IMR-90 (cell line): ENCODE results near the gene LARP4B. TPM values are rescaled to one million over a fixed set of nuclear protein-coding genes. Genes with fewer than 3 reads are reported as not detected.

Source experiments
- ATAC-seq: fragments of 200-7000 bp; cut with Tn5 transposase; 2 replicates; pipeline ENCODE4 v1.9.1; 2020; ENCODE audit warnings: low read depth, mild to moderate bottlenecking, moderate library complexity
- BruUV-seq: library from RNA; stranded (reverse); fragments of 400-500 nt; replicated peaks from 2 replicates; lab custom pipeline; 2021; lab: Mats Ljungman, UMichigan
- CTCF ChIA-PET: fragments of 300-600 bp; formaldehyde crosslinking; extraction: SDS; loops from one replicate; lab custom pipeline; 2021; ENCODE audit warnings: antibody characterized with exemption; lab: Yijun Ruan, JAX
- POLR2A ChIA-PET: fragments of 300-600 bp; sonication (Branson Sonifier 250); formaldehyde crosslinking; loops from one replicate; lab custom pipeline; 2022; ENCODE audit warnings: antibody characterized with exemption; ENCODE audit not compliant: unreplicated experiment; lab: Charles Lee
- DNase-seq: peaks from one replicate; pipeline ENCODE4 v3.0.0; 2013
- H2AFZ ChIP-seq: replicated peaks from 2 replicates; pipeline ENCODE3; 2013; ENCODE audit warnings: low read length, mild to moderate bottlenecking; ENCODE audit not compliant: poor library complexity
- H2AK5ac ChIP-seq: 2 replicates; pipeline ENCODE4 v1.6.1; 2013; ENCODE audit warnings: low read depth, low read length, inconsistent platforms
- H2AK9ac ChIP-seq: replicated peaks from 2 replicates; pipeline ENCODE3; 2013; ENCODE audit warnings: mild to moderate bottlenecking, low read depth, low read length, moderate library complexity; ENCODE audit not compliant: poor library complexity
- H2BK120ac ChIP-seq: 2 replicates; pipeline ENCODE4 v1.6.1; 2013; ENCODE audit warnings: low read depth, low read length, inconsistent platforms
- H2BK15ac ChIP-seq: 3 replicates; pipeline ENCODE4 v1.6.1; 2013; ENCODE audit warnings: low read depth, low read length, inconsistent platforms
- H2BK20ac ChIP-seq: 2 replicates; pipeline ENCODE4 v1.6.1; 2013; ENCODE audit warnings: low read depth, mild to moderate bottlenecking, inconsistent platforms, low read length, moderate library complexity
- H2BK5ac ChIP-seq: 2 replicates; pipeline ENCODE4 v1.6.1; 2013; ENCODE audit warnings: mild to moderate bottlenecking, low read depth, low read length, inconsistent platforms; ENCODE audit not compliant: poor library complexity, severe bottlenecking
- H3K14ac ChIP-seq: replicated peaks from 2 replicates; pipeline ENCODE4 v1.6.1; 2013; ENCODE audit warnings: low read depth, low read length, inconsistent platforms
- H3K18ac ChIP-seq: 2 replicates; pipeline ENCODE4 v1.6.1; 2013; ENCODE audit warnings: low read depth, low read length, control low read depth
- H3K23ac ChIP-seq: 2 replicates; pipeline ENCODE4 v1.6.1; 2013; ENCODE audit warnings: low read depth, low read length, inconsistent platforms
- H3K27ac ChIP-seq: 2 replicates; pipeline ENCODE4 v1.5.1; 2013; ENCODE audit warnings: mild to moderate bottlenecking, control low read depth, low read length; ENCODE audit not compliant: insufficient read depth
- H3K27me3 ChIP-seq: 2 replicates; pipeline ENCODE4 v1.6.1; 2013; ENCODE audit warnings: low read length; ENCODE audit not compliant: control insufficient read depth, insufficient read depth
- H3K36me3 ChIP-seq: 2 replicates; pipeline ENCODE4 v1.6.1; 2013; ENCODE audit warnings: low read length, mixed read lengths; ENCODE audit not compliant: control insufficient read depth, insufficient read depth
- H3K4ac ChIP-seq: 2 replicates; pipeline ENCODE4 v1.6.1; 2013; ENCODE audit warnings: low read depth, low read length, inconsistent platforms
- H3K4me1 ChIP-seq: 2 replicates; pipeline ENCODE4 v1.6.1; 2013; ENCODE audit warnings: low read length, mixed read lengths; ENCODE audit not compliant: control insufficient read depth, insufficient read depth
- H3K4me2 ChIP-seq: 2 replicates; pipeline ENCODE4 v1.6.1; 2013; ENCODE audit warnings: low read depth, mild to moderate bottlenecking, control low read depth, low read length, moderate library complexity
- H3K4me3 ChIP-seq: 2 replicates; pipeline ENCODE4 v1.5.1; 2013; ENCODE audit warnings: low read depth, mild to moderate bottlenecking, control low read depth, low read length, moderate library complexity; ENCODE audit not compliant: insufficient read depth
- H3K56ac ChIP-seq: 2 replicates; pipeline ENCODE4 v1.6.1; 2013; ENCODE audit warnings: low read length, inconsistent platforms; ENCODE audit not compliant: insufficient read depth; ENCODE audit errors: extremely low read depth
- H3K79me1 ChIP-seq, 2 experiments: 2 replicates each; pipeline ENCODE4 v1.6.1; 2013; ENCODE audit warnings: low read length in 2 of 2, inconsistent platforms in 1 of 2, low read depth in 1 of 2
- H3K9ac ChIP-seq: 2 replicates; pipeline ENCODE4 v1.6.1; 2013; ENCODE audit warnings: low read depth, low read length, control low read depth
- H3K9me1 ChIP-seq: 2 replicates; pipeline ENCODE4 v1.6.1; 2013; ENCODE audit warnings: low read length, inconsistent platforms; ENCODE audit not compliant: insufficient read depth
- H3K9me3 ChIP-seq: 2 replicates; pipeline ENCODE4 v1.6.1; 2013; ENCODE audit warnings: low read length; ENCODE audit not compliant: control insufficient read depth, insufficient read depth
- H4K20me1 ChIP-seq: 2 replicates; pipeline ENCODE4 v1.6.1; 2013; ENCODE audit warnings: low read length, inconsistent platforms; ENCODE audit not compliant: insufficient read depth
- H4K5ac ChIP-seq: 2 replicates; pipeline ENCODE4 v1.6.1; 2013; ENCODE audit warnings: mild to moderate bottlenecking, low read depth, low read length, control low read depth
- H4K8ac ChIP-seq, 2 experiments: 2 replicates each; pipeline ENCODE4 v1.6.1; 2013; ENCODE audit warnings: low read depth in 2 of 2, low read length in 2 of 2, control low read depth in 1 of 2, inconsistent platforms in 1 of 2
- H4K91ac ChIP-seq: 2 replicates; pipeline ENCODE4 v1.6.1; 2013; ENCODE audit warnings: low read depth, low read length, inconsistent platforms; ENCODE audit not compliant: insufficient read depth
- BHLHE40 ChIP-seq: fragments of 150-350 bp; IDR thresholded peaks from 2 replicates; pipeline ENCODE4 v1.6.1; 2016; ENCODE audit warnings: mild to moderate bottlenecking, low read depth, low read length
- CEBPB ChIP-seq: IDR thresholded peaks from 2 replicates; pipeline ENCODE4 v1.6.1; 2012; ENCODE audit warnings: low read depth, low read length, improper control_type of control experiment
- CHD1 ChIP-seq: IDR thresholded peaks from 2 replicates; pipeline ENCODE4 v1.6.1; 2012; ENCODE audit warnings: low read depth, low read length, improper control_type of control experiment
- CTCF ChIP-seq: conservative IDR thresholded peaks from 2 replicates; pipeline ENCODE4 v1.5.1; 2012; ENCODE audit warnings: mild to moderate bottlenecking, low read depth, low read length, improper control_type of control experiment
- ELK1 ChIP-seq: fragments of 150-350 bp; IDR thresholded peaks from 2 replicates; pipeline ENCODE4 v1.6.1; 2016; ENCODE audit warnings: low read depth, mild to moderate bottlenecking, low read length, moderate library complexity, borderline replicate concordance
- FOS ChIP-seq: fragments of 150-350 bp; IDR thresholded peaks from 2 replicates; pipeline ENCODE4 v1.6.1; 2016; ENCODE audit warnings: low read depth, low read length
- MAFK ChIP-seq: IDR thresholded peaks from 2 replicates; pipeline ENCODE4 v1.6.1; 2012; ENCODE audit warnings: low read depth, low read length, improper control_type of control experiment
- MAZ ChIP-seq: IDR thresholded peaks from 2 replicates; pipeline ENCODE4 v1.6.1; 2012; ENCODE audit warnings: low read depth, mild to moderate bottlenecking, low read length, improper control_type of control experiment, moderate library complexity, borderline replicate concordance
- MXI1 ChIP-seq: IDR thresholded peaks from 2 replicates; pipeline ENCODE4 v1.6.1; 2012; ENCODE audit warnings: low read depth, mild to moderate bottlenecking, low read length, moderate library complexity, borderline replicate concordance
- NFE2L2 ChIP-seq: fragments of 150-350 bp; IDR thresholded peaks from 2 replicates; pipeline ENCODE4 v1.6.1; 2016; ENCODE audit warnings: low read depth, mild to moderate bottlenecking, low read length
- RAD21 ChIP-seq: IDR thresholded peaks from 2 replicates; pipeline ENCODE4 v1.6.1; 2012; ENCODE audit warnings: low read length, improper control_type of control experiment
- RCOR1 ChIP-seq: IDR thresholded peaks from 2 replicates; pipeline ENCODE4 v1.6.1; 2012; ENCODE audit warnings: mild to moderate bottlenecking, low read length, improper control_type of control experiment; ENCODE audit not compliant: insufficient replicate concordance
- RFX5 ChIP-seq: IDR thresholded peaks from 2 replicates; pipeline ENCODE4 v1.8.0; 2012; ENCODE audit warnings: low read depth, mild to moderate bottlenecking, low read length, moderate library complexity
- SMC3 ChIP-seq: fragments of 150-350 bp; IDR thresholded peaks from 2 replicates; pipeline ENCODE4 v1.6.1; 2016; ENCODE audit warnings: low read depth, mild to moderate bottlenecking, antibody characterized with exemption, low read length, moderate library complexity
- USF2 ChIP-seq: fragments of 150-350 bp; IDR thresholded peaks from 2 replicates; pipeline ENCODE4 v1.6.1; 2017; ENCODE audit warnings: mild to moderate bottlenecking, antibody characterized with exemption, low read length, low read depth
- WGBS, 2 experiments: methylation state at CpG; one replicate each; pipeline versions ENCODE4 v1.1.5 to v1.1.7; 2013; ENCODE audit warnings: missing lambda C conversion rate in 2 of 2; ENCODE audit not compliant: insufficient read length in 1 of 2; ENCODE audit errors: extremely low coverage in 2 of 2; 5-methylcytosine and 5-hydroxymethylcytosine counted together
- dilution Hi-C: fragments of 300-500 bp; cut with HindIII; formaldehyde crosslinking; loops from one replicate; pipeline ENCODE4 v1.14.3; 2018; ENCODE audit warnings: low sequenced_read_pairs; ENCODE audit not compliant: unreplicated experiment
- in situ Hi-C: fragments of 300-500 bp; cut with MboI; formaldehyde crosslinking; loops from 3 replicates; pipeline ENCODE4 v1.14.3; 2019; ENCODE audit warnings: low sequenced_read_pairs, inconsistent platforms, mixed read lengths
- intact Hi-C: fragments of 100-400 bp; cut with micrococcal nuclease; formaldehyde crosslinking; loops from 2 replicates; pipeline ENCODE4 v1.10.0; 2022
- polyA plus RNA-seq, 3 experiments: library from polyadenylated mRNA; depleted of rRNA; stranded (reverse); fragments of >200 nt; gene quantifications; 2 replicates each; pipeline ENCODE4 v1.2.3, GENCODE V29; 2012; ENCODE audit warnings: low replicate concordance in 1 of 3
- total RNA-seq: library from RNA; depleted of rRNA; stranded (reverse); fragments of >200 nt; gene quantifications from 2 replicates; pipeline ENCODE4 v1.2.3, GENCODE V29; 2012

LARP4B gene
- total and polyA plus RNA-seq, 2 of the 4 experiments (the other 2 are of a cell fraction): 24.3 to 25.5 TPM

GRCh38 chr10:873020-873419 is 58.5 kb downstream of the LARP4B start:
- H3K4me1 ChIP-seq: peaks cover 2% of the 10 kb centered on the region
- no peak overlapping the region for H2AK9ac ChIP-seq
- intact Hi-C loops: no loop called here
- no peak overlapping the region for H3K27ac ChIP-seq
- CTCF ChIA-PET: interaction anchor here (0.5 to 0.8 kb wide), 2 partner anchors 14 to 80 kb away, joined by 3 read pairs; no protein-coding TSS in a partner anchor
- no peak overlapping the region for H3K56ac ChIP-seq
- no peak overlapping the region for H3K23ac ChIP-seq
- no peak overlapping the region for H4K5ac ChIP-seq
- WGBS, 2 experiments: 94% methylated on average over 4 of the region's 7 CpGs; no CpG with 5 or more reads in 1 of the 2 experiments
- dilution Hi-C loops: no loop called here
- H2AFZ ChIP-seq: no peak overlapping the region
- no peak overlapping the region for H3K4ac ChIP-seq
- no peak overlapping the region for H3K18ac ChIP-seq
- peaks cover 47% of the 10 kb centered on the region for H4K20me1 ChIP-seq
- no peak overlapping the region for H2AK5ac ChIP-seq
- no peak overlapping the region for H3K14ac ChIP-seq
- no peak overlapping the region for H3K4me3 ChIP-seq
- peaks cover 30% of the 10 kb centered on the region for H3K36me3 ChIP-seq
- no peak overlapping the region for H3K4me2 ChIP-seq
- H4K8ac ChIP-seq: no peak overlapping the region
- ATAC-seq (no peak), DNase-seq (no peak)
- no peak overlapping the region for H2BK15ac ChIP-seq
- H2BK120ac ChIP-seq: no peak overlapping the region
- H2BK20ac ChIP-seq: no peak overlapping the region
- no peak overlapping the region for H4K91ac ChIP-seq
- POLR2A ChIA-PET: no interaction called here
- no peaks in the 10 kb centered on the region for H3K9me3 ChIP-seq
- BruUV-seq: no TSS peak
- TF ChIP-seq CEBPB (no peak), MAFK (no peak), RAD21 (no peak), RCOR1 (no peak), CTCF (no peak), RFX5 (no peak), SMC3 (no peak), FOS (no peak), ELK1 (no peak), MXI1 (no peak), USF2 (no peak), BHLHE40 (no peak), CHD1 (no peak), MAZ (no peak), NFE2L2 (no peak)
- H3K9me1 ChIP-seq: peaks cover 26% of the 10 kb centered on the region
- in situ Hi-C loops: no loop called here
- H2BK5ac ChIP-seq: no peak overlapping the region
- no peaks in the 10 kb centered on the region for H3K27me3 ChIP-seq
- H3K9ac ChIP-seq: no peak overlapping the region
- peaks cover 32 to 85% of the 10 kb centered on the region in 2 experiments for H3K79me1 ChIP-seq
